Inferior parietal cortex (tissue), 1 donor: ENCODE data around the gene HSD17B13.
"Not testable (repeated sequence)": the region's sequence is repeated elsewhere in the genome, so short reads cannot be mapped to it uniquely, and the experiment has no call there.

ENCODE experiments used
- DNase-seq: peaks from one replicate; pipeline ENCODE4 v3.0.0-alpha.2; 2016; ENCODE audit errors: extremely low spot score

The HSD17B13 gene, protein sequence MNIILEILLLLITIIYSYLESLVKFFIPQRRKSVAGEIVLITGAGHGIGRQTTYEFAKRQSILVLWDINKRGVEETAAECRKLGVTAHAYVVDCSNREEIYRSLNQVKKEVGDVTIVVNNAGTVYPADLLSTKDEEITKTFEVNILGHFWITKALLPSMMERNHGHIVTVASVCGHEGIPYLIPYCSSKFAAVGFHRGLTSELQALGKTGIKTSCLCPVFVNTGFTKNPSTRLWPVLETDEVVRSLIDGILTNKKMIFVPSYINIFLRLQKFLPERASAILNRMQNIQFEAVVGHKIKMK

GRCh38 chr4:87322754-87323153 lies at the start of gene HSD17B13:
TSS of gene HSD17B13 (minus strand) at chr4:87322882. CDS start at chr4:87322841, 41 bp downstream.
- DNase-seq, result no peak

- no peak for DNase-seq
Observed at GRCh38 chr4:87370068-87370467, 47.4 kb upstream of the HSD17B13 start.

- no peak for DNase-seq
Observed at GRCh38 chr4:87366521-87367162, 44.0 kb upstream of the HSD17B13 start.

DNA sequence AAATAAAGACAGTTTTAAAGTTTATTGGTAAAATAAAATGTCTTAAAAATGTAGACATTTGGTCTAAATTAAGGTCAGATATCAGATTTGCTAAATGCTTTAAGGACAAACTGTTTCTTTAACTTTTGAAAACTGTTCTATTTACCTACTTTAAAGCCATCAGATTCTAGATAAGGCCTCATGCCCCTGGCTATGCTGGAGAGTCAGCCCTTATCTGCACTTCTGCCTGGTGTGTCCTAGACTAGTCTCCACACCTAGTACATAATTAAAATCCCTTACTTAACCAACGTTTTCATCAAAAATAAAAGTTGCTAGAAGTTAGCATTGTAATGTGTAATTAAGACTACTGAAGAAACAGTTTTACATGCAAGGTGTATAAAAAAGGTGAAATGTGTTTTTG lies 42.7 kb upstream of the HSD17B13 start:
- no peak for DNase-seq

DNA sequence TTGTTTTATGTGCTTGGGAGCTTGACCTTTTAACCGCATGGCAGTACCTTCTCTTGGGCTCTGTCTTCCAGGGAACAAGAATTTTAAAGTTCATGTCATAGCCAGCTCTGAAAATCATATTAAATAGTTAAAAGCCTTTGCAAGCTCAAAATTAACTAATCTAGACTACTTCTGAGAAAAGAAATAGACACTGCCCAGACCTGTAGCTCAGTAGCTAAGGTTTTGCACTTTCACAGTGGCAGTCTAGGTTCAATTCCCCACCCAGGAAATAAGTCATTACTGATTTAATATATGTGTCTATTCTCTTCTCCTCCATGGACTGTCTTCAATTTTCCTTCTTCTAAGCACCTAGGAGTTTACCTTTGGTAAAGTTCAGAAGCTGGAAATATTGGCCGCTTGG lies 40.9 kb upstream of the HSD17B13 start:
- no peak for DNase-seq

- no peak for DNase-seq
Observed at GRCh38 chr4:87360338-87360935, 37.8 kb upstream of the HSD17B13 start.

DNA sequence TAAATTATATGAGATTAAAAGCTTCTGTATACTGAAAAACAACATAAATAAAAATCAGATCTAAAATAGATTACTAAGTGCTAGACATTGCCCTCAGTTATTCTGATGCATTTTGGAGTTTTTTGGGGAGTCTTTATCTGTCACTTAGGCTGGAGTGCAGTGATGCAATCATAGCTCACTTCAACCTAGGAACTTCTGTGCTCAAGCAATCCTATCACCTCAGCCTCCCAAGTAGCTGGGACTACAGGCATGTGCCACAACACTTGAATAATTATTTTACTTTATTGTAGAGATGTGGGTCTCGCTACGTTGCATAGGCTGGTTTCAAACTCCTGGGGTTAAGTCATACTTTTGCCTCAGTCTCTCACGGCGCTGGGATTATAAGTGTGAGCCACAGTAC lies 36.6 kb upstream of the HSD17B13 start:
- DNase-seq, result no peak

- DNase-seq, result no peak
Observed at GRCh38 chr4:87356832-87357526, 34.3 kb upstream of the HSD17B13 start.

- no peak for DNase-seq
Observed at GRCh38 chr4:87354168-87355102, 31.8 kb upstream of the HSD17B13 start.

- no peak for DNase-seq
Observed at GRCh38 chr4:87353592-87353991, 30.9 kb upstream of the HSD17B13 start.

DNA sequence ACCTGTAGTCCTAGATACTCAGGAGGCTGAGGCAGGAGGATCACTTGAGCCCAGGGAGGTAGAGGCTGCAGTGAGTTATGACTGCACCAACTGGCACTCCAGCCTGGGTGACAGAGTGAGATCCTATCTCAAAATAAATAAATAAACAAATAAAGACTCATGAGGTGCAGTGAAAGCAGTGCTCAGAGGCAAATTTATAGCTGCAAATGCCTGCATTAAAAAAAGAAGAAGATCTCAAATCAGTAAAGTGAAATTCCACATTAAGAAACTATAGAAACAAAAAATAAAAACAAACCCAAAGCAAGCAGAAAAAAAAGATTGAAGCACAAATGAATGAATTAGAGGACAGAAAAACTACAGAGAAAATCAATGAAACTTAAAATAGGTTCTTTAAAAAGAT lies 22.5 kb upstream of the HSD17B13 start:
- DNase-seq, result no peak

GRCh38 chr4:87342872-87343271 lies 20.2 kb upstream of the HSD17B13 start:
- DNase-seq, result no peak

- DNase-seq, result not testable (repeated sequence)
Observed at GRCh38 chr4:87341954-87342635, 19.4 kb upstream of the HSD17B13 start.

DNA sequence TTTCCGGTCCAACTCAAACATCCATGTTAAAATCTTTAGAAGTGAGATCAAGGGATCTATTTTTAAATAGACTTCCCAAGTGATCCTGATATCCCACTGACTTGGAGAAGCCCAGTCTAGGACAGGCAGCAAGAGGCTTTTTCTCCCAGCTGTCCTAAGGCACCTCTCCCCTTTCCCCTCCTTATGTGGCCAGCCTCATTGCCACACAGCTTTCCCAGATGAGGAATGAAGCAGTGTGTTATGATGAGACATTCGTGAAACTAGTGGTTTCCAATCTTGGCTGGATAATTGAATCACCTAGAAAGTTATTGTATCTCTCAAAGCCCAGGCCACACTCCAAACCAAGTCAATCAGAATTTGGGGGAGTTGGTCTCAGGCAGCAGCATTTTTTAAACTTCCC lies 16.8 kb upstream of the HSD17B13 start:
- DNase-seq, result no peak

GRCh38 chr4:87337361-87337760 lies 14.7 kb upstream of the HSD17B13 start:
- DNase-seq, result no peak

DNA sequence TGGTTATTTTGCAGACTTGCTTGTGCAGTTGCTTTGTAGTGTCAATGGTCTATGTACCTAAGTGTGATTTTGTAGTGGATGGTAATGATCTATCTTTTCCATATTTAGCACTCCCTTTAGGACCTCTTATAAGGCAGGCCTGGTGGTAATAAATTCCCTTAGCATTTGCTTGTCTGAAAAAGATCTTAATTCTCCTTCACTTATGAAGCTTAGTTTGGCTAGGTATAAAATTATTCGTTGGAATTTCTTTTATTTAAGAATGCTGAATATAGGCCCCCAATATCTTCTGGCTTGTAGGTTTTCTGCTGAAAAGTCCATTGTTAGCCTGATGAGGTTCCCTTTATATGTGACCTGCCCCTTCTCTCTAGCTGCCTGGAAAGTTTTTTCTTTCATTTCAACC lies 10.6 kb upstream of the HSD17B13 start:
- DNase-seq, result no peak

- no peak for DNase-seq
Observed at GRCh38 chr4:87330761-87331160, 8.1 kb upstream of the HSD17B13 start.

DNA sequence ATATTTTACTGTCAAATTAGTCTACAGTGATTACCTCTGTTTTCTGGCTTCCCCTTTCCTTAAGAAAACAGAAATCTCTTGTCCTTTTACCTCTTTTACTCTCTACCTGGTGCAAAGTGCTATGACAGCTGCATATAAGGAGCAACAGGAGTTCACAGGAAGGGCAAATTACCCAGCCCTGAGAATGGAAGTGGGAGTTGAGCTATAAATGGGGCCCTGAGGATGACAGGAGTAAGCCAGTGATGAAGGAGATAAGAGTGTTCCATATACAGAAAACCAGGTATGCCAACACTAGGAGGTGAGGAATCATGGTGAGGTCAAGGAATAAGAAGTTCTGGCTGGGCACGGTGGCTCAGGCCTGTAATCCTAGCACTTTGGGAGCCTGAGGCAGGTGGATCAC lies 4.5 kb upstream of the HSD17B13 start:
- no peak for DNase-seq

- no peak for DNase-seq
Observed at GRCh38 chr4:87326460-87326859, 3.8 kb upstream of the HSD17B13 start.

DNA sequence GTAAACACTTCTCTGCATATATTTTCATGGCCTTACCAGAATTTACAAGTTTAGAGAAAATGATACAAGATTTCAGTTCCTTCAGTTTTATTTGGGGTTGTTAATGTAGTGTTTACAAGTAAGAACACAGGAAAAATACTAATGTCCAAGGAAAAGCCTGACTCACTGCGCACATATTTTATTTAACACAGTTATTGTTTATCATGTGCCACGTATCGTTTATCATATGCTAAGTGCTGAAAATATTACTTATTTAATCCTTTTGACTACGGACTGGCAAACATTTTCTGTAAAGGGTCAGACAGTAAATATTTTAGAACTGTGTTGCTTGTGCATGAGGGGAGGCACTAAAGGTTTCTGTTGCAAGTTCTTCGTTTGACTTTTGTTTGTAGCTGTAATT lies 794 bp downstream of the HSD17B13 start:
- no peak for DNase-seq

- no peak for DNase-seq
Observed at GRCh38 chr4:87317527-87317926, 5.2 kb downstream of the HSD17B13 start.
